NCI-H1105 (cell line): ENCODE measurements around the gene ZNF214.
"Not testable (repeated sequence)": the region's sequence is repeated elsewhere in the genome, so short reads cannot be mapped to it uniquely, and the experiment has no call there.

Source experiments
- DNase-seq: peaks from one replicate; lab custom pipeline; 2025; lab: John Stamatoyannopoulos, UW

Gene ZNF214

DNA sequence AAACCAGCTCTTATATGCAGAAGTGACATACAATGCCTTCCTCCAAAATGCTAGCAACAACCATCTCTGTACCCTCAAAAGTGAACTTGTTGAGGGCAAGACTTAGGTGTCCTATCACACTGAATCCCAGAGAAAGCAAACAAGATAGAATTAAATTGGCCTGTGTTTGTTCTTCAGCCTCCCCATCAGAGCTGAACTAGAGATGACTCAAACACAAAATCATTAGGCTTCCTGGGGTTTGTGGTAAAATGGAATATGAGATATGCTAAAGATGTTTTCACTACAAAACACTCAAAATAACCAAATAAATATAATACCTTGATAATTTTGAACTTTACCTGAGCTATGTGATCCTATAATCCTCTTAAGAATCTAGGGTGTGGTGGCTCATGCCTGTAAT lies 31.6 kb downstream of the ZNF214 start:
- no peak for DNase-seq

DNA sequence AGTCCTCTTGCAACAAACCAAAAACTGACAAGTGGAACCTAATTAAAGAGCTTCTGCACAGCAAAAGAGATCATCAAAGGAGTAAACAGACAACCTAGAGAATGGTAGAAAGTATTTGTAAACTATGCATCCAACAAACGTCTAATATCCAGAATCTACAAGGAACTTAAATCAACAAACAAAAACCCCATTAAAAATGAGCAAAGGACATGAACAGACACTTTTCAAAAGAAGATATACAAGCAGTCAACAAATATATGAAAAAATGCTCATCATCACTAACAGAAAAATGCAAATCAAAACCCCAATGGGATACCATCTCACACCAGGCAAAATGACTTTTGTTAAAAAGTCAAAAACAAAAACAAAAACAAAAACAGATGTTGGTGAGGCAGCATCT lies 33.7 kb downstream of the ZNF214 start:
- DNase-seq = no peak

DNA sequence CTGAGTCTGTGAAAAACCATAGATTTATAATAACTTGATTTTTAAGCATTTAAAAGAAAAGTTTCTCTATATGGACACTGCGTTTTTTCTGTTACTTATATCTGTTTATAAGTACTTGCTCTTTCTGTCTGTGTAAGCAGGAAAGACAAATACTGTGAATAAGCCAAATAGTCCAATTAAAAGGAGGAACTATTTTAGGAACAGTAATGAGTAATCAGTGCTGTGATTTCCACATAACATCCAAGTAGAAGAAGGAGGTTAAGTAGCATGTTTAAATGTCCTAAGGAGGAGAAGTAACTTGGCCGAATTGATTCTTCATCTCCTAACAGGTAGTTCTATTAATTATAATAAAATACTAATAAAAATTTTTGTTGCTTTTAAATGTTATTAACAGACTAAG lies 40.8 kb downstream of the ZNF214 start:
- DNase-seq = no peak

DNA sequence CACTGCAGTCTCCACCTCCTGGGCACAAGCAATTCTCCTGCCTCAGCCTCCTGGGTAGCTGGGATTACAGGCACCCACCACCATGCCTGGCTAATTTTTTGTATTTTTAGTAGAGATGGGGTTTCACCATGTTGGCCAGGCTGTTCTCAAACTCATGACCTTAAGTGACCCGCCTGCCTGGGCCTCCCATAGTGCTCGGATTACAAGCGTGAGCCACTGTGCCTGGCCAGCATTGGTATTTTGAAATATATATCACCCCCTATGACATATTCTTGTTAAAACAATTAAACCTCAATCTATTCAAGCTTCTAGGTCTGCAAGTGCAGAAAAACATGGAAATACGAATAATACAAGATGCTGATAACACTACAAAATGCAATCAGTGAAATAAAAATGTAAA lies 50.3 kb downstream of the ZNF214 start:
- DNase-seq = not testable (repeated sequence)

DNA sequence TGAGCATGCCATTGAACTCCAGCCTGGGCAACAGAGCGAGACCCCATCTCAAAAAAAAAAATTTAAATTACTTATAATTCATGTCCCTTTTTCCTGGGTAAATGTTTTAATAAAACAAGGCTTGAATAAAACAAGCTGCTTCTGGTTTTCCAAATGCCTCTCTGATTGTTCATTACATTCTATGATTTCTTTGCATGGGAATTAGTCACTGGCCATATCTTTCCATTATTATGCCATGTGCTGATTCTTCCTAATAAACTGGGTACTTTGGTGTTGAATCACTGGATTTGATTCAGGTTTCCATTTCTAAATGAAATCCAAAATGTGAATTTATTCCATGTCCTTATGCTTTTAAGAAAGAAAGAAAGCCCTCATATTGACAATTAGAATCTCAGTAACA lies 51.3 kb downstream of the ZNF214 start:
- no peak for DNase-seq

DNA sequence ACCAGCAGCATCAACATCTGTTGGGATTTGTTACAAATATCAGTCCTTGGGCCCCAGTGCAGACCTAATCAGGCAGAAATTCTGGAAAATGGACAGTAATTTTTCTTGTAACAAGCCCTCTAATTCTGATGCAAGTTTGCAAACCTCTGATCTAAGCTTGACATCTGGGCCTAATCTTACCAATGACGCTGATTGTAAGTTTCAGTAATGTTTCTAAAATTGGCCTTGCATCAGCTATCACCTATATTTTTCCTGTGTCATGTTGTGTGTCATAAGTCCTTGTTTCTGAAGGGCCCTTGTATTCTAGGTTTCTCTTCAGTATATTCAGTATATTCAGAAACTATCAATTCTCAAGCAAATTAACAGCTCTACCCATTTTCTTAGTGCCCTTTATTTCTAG lies 57.5 kb downstream of the ZNF214 start:
- no peak for DNase-seq

DNA sequence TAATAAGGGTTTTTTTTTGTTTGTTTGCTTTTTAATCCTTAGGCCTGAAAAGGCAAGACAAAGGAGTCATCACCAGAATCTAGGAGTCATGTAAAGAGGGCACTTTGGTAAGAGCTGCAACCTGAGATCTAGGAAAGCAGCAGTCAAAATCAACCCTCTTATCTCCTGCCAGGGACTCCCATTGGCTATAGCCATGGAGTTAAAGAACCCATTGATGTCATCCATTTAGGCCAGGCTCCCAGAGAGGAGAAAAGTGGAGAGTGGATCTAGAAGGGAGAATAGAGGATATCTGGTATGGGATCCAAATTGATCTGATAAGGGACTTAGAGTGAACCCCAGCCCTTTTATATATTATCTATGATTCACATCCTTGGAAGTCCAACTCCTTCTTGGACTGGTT lies 58.0 kb downstream of the ZNF214 start:
- DNase-seq = no peak

DNA sequence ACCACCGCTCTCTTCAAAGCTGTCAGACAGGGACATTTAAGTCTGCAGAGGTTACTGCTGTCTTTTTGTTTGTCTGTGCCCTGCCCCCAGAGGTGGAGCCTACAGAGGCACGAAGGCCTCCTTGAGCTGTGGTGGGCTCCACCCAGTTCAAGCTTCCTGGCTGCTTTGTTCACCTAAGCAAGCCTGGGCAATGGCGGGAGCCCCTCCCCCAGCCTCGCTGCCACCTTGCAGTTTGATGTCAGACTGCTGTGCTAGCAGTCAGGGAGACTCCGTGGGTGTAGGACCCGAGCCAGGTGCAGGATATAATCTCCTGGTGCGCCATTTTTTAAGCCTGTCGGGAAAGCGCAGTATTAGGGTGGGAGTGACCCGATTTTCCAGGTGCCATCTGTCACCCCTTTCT lies 65.9 kb downstream of the ZNF214 start:
- DNase-seq = not testable (repeated sequence)
